ENCODE data around the gene SHISA7.

- no peak for TF ChIP-seq EZH2 (IDR thresholded peaks at IDR 0.05; ENCODE audit: insufficient read depth, poor library complexity, severe bottlenecking)
- TF ChIP-seq EZH2phosphoT487 (IDR thresholded peaks at IDR 0.05; ENCODE audit: insufficient read depth, low read depth) = no peak
Measured at GRCh38 chr19:55437410-55437809, 5.7 kb downstream of the SHISA7 start.
